Liver (tissue), 3 donors: Measurements from ENCODE around the gene UNC5CL.

Source experiments
- CTCF ChIP-seq: fragments of 150-350 bp; IDR thresholded peaks from 2 replicates; pipeline ENCODE4 v1.5.1; 2017; ENCODE audit warnings: improper control_type of control experiment, low read depth, low read length; ENCODE audit not compliant: missing input control
- GABPA ChIP-seq, 2 donors: IDR thresholded peaks in 1 of 2; conservative IDR thresholded peaks in 1 of 2; 2 replicates each; pipeline ENCODE4 v1.6.1; 2016; ENCODE audit warnings: antibody characterized with exemption in 2 of 2, mild to moderate bottlenecking in 1 of 2, moderate library complexity in 1 of 2
- JUND ChIP-seq, 2 donors: IDR thresholded peaks; 2 replicates each; pipeline ENCODE4 v1.6.1; 2016; ENCODE audit warnings: antibody characterized with exemption in 2 of 2
- RXRA ChIP-seq, 2 donors: IDR thresholded peaks; 2 replicates each; pipeline ENCODE4 v1.6.1; 2017 to 2018; ENCODE audit warnings: antibody characterized with exemption in 2 of 2, mild to moderate bottlenecking in 1 of 2
- SP1 ChIP-seq: IDR thresholded peaks from 2 replicates; pipeline ENCODE4 v1.6.1; 2018; ENCODE audit warnings: antibody characterized with exemption, mild to moderate bottlenecking
- YY1 ChIP-seq: IDR thresholded peaks from 2 replicates; pipeline ENCODE4 v1.6.1; 2016; ENCODE audit warnings: antibody characterized with exemption, mild to moderate bottlenecking
- ZBTB33 ChIP-seq: IDR thresholded peaks from 2 replicates; pipeline ENCODE4 v1.6.1; 2016; ENCODE audit warnings: antibody characterized with exemption
- TF ChIP-seq, protein P1 (sequence below): IDR thresholded peaks from 2 replicates; pipeline ENCODE4 v1.6.1; 2016; ENCODE audit warnings: antibody characterized with exemption
- donor health status: healthy.
- donor health status: healthy.

DNA sequence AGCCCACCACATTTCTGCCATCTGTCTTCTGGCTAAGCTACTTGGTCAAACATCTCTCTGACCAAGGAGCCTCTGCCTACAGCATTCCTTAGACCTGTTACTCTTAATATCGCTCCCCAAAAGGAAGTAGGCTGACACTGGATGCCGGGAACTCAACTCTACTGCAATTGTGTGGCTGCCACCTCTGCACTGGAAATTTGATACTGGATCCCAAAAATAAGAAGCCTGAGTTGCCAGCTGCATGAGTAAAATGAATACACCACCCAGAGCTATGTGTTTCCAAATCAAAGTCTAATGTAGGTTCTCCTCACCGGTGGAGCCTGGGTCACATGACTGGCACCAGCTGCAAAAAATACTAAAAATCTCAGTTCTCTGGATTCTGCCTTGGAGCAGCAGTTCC lies 36.9 kb downstream of the UNC5CL start:
- TF ChIP-seq CTCF (no peak), RXRA (IDR thresholded peaks at IDR 0.05) (no peak), JUND (IDR thresholded peaks at IDR 0.05) (no peak), SP1 (no peak), ZBTB33 (no peak), GABPA (IDR thresholded peaks at IDR 0.05 in 1 of 2, conservative IDR thresholded peaks at IDR 0.05 in 1 of 2) (no peak), YY1 (no peak)
- TF ChIP-seq, protein P1, sequence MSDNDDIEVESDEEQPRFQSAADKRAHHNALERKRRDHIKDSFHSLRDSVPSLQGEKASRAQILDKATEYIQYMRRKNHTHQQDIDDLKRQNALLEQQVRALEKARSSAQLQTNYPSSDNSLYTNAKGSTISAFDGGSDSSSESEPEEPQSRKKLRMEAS, result no peak
